OCI-LY1 (cell line): ENCODE measurements around the gene LRRC61.

Source experiments
- H2AFZ ChIP-seq: fragments of 200-600 bp; sonication (generic), shearing (Covaris generic); 2 replicates; pipeline ENCODE4 v1.6.0; 2014; ENCODE audit warnings: antibody characterized with exemption, mild to moderate bottlenecking, low read length
- H3F3A ChIP-seq: fragments of 200-600 bp; sonication (generic), shearing (Covaris generic); 2 replicates; pipeline ENCODE4 v1.6.0; 2014; ENCODE audit warnings: mild to moderate bottlenecking, antibody characterized with exemption, low read length, moderate library complexity; ENCODE audit not compliant: insufficient read depth
- H3K27ac ChIP-seq: fragments of 200-600 bp; sonication (generic); 2 replicates; pipeline ENCODE4 v1.5.1; 2014; ENCODE audit warnings: low read length, mixed run types, mild to moderate bottlenecking, low read depth; ENCODE audit not compliant: poor library complexity, severe bottlenecking
- H3K27me3 ChIP-seq: fragments of 200-600 bp; sonication (generic); 2 replicates; pipeline ENCODE4 v1.6.0; 2014; ENCODE audit warnings: antibody characterized with exemption, mild to moderate bottlenecking, low read length, moderate library complexity; ENCODE audit not compliant: insufficient read depth
- H3K36me3 ChIP-seq: fragments of 200-600 bp; sonication (generic); 2 replicates; pipeline ENCODE4 v1.6.1; 2014; ENCODE audit warnings: mild to moderate bottlenecking, antibody characterized with exemption, low read length, moderate library complexity, mixed read lengths; ENCODE audit not compliant: insufficient read depth
- H3K4me1 ChIP-seq: fragments of 200-600 bp; sonication (generic); 2 replicates; pipeline ENCODE4 v1.5.1; 2014; ENCODE audit warnings: mild to moderate bottlenecking, low read length, moderate library complexity; ENCODE audit not compliant: insufficient read depth, severe bottlenecking
- H3K4me2 ChIP-seq: fragments of 200-600 bp; sonication (generic), shearing (Covaris generic); 2 replicates; pipeline ENCODE4 v1.6.1; 2014; ENCODE audit warnings: low read length
- H3K4me3 ChIP-seq: fragments of 200-600 bp; sonication (generic); 2 replicates; pipeline ENCODE4 v1.5.1; 2014; ENCODE audit warnings: low read length, low read depth, mild to moderate bottlenecking, mixed read lengths; ENCODE audit not compliant: poor library complexity, severe bottlenecking
- H3K79me2 ChIP-seq: fragments of 200-600 bp; shearing (Covaris generic); 2 replicates; pipeline ENCODE4 v1.6.1; 2016; ENCODE audit warnings: mixed run types, low read length, mixed read lengths; ENCODE audit not compliant: insufficient read depth
- H3K9ac ChIP-seq: fragments of 200-600 bp; sonication (generic), shearing (Covaris generic); 2 replicates; pipeline ENCODE4 v1.6.1; 2014; ENCODE audit warnings: mild to moderate bottlenecking, low read length, mixed read lengths
- H3K9me2 ChIP-seq: fragments of 200-600 bp; sonication (generic), shearing (Covaris generic); 2 replicates; pipeline ENCODE4 v1.6.1; 2014; ENCODE audit warnings: low read depth, mild to moderate bottlenecking, low read length, mixed read lengths
- H3K9me3 ChIP-seq: fragments of 200-600 bp; shearing (Covaris generic); 2 replicates; pipeline ENCODE4 v1.6.1; 2014; ENCODE audit warnings: low read length, mixed read lengths
- H4K20me1 ChIP-seq: fragments of 200-600 bp; sonication (generic), shearing (Covaris generic); 2 replicates; pipeline ENCODE4 v1.6.0; 2016; ENCODE audit warnings: mild to moderate bottlenecking, low read length; ENCODE audit not compliant: insufficient read depth
- CTCF ChIP-seq: fragments of 200-600 bp; sonication (generic), shearing (Covaris generic); IDR thresholded peaks from 2 replicates; pipeline ENCODE4 v1.5.1; 2017; ENCODE audit warnings: mild to moderate bottlenecking, antibody characterized with exemption, low read length, moderate library complexity, mixed read lengths
- EZH2 ChIP-seq: fragments of 200-600 bp; sonication (generic), shearing (Covaris generic); IDR thresholded peaks from 2 replicates; pipeline ENCODE4 v1.8.0; 2017; ENCODE audit warnings: borderline replicate concordance, mixed run types, mild to moderate bottlenecking, antibody characterized with exemption, low read length, moderate library complexity, mixed read lengths

The LRRC61 gene

GRCh38 chr7:150346922-150347321 is 23.8 kb downstream of the LRRC61 start:
- Histone ChIP-seq H3K27ac (no peak overlapping the region), H4K20me1 (no peaks in the 10 kb centered on the region), H3K9me3 (peaks cover 15% of the 10 kb centered on the region)

GRCh38 chr7:150351587-150352194 is 28.5 kb downstream of the LRRC61 start:
- no peaks in the 10 kb centered on the region for H3K79me2 ChIP-seq
- H3K36me3 ChIP-seq = no peaks in the 10 kb centered on the region
- H4K20me1 ChIP-seq = no peaks in the 10 kb centered on the region
- no peaks in the 10 kb centered on the region for H3K9me2 ChIP-seq
- peaks cover 12% of the 10 kb centered on the region for H3K4me1 ChIP-seq
- 0 out of 2 replicates have a peak, but pooled peaks cover 4% of the 10 kb centered on the region for H3K9me3 ChIP-seq
- no peak overlapping the region for H3K4me2 ChIP-seq
- H3K27me3 ChIP-seq = no peaks in the 10 kb centered on the region
- H3K4me3 ChIP-seq = no peak overlapping the region
- no peak overlapping the region for H3K27ac ChIP-seq
- no peak overlapping the region for H3K9ac ChIP-seq
- H2AFZ ChIP-seq = no peak overlapping the region
- H3F3A ChIP-seq = no peaks in the 10 kb centered on the region
- TF ChIP-seq CTCF = no peak
- no peak for TF ChIP-seq EZH2

More at GRCh38 chr7:150346922-150347321, 23.8 kb downstream of the LRRC61 start:
- Histone ChIP-seq H2AFZ (no peak overlapping the region), H3K27me3 (peaks cover 7% of the 10 kb centered on the region; the same call in 1 of the 2 replicates), H3K9me2 (no peaks in the 10 kb centered on the region), H3K4me2 (no peak overlapping the region), H3K36me3 (no peaks in the 10 kb centered on the region; the same call in 1 of the 2 replicates), H3F3A (no peaks in the 10 kb centered on the region), H3K4me3 (no peak overlapping the region), H3K9ac (no peak overlapping the region), H3K79me2 (no peaks in the 10 kb centered on the region), H3K4me1 (no peaks in the 10 kb centered on the region)
- TF ChIP-seq EZH2 (no peak), CTCF (no peak)

GRCh38 chr7:150355666-150356059 is 32.5 kb downstream of the LRRC61 start:
- H3K27me3 ChIP-seq = no peaks in the 10 kb centered on the region
- H3K27ac ChIP-seq = no peak overlapping the region
- no peak overlapping the region for H3K4me2 ChIP-seq
- no peaks in the 10 kb centered on the region for H3K9me3 ChIP-seq
- no peak overlapping the region for H3K4me3 ChIP-seq
- no peaks in the 10 kb centered on the region for H4K20me1 ChIP-seq
- H3K4me1 ChIP-seq = peaks cover 38% of the 10 kb centered on the region
- no peaks in the 10 kb centered on the region for H3K9me2 ChIP-seq
- TF ChIP-seq CTCF (no peak), EZH2 (no peak)
- no peaks in the 10 kb centered on the region for H3K79me2 ChIP-seq
- H3F3A ChIP-seq = 0 out of 2 replicates have a peak, but pooled peaks cover 10% of the 10 kb centered on the region
- H2AFZ ChIP-seq = no peak overlapping the region; the same call in 1 of the 2 replicates
- no peak overlapping the region for H3K9ac ChIP-seq
- H3K36me3 ChIP-seq = no peaks in the 10 kb centered on the region
